GM23338 (cell line): Measurements from ENCODE around the gene SCN11A. TPM values are rescaled to one million over a fixed set of nuclear protein-coding genes. Genes with fewer than 3 reads are reported as not detected.

Experiments
- ATAC-seq: fragments of 200-7000 bp; cut with Tn5 transposase; 3 replicates; pipeline ENCODE4 v1.9.1; 2020
- DNase-seq: peaks from one replicate; pipeline ENCODE4 v3.0.0-alpha.2; 2015; ENCODE audit warnings: low spot score
- H2AFZ ChIP-seq: fragments of 200-600 bp; sonication (generic); 2 replicates; pipeline ENCODE4 v1.8.0; 2016; ENCODE audit warnings: antibody characterized with exemption, mild to moderate bottlenecking, moderate library complexity
- H3F3A ChIP-seq: fragments of 200-600 bp; sonication (generic); replicated peaks from 2 replicates; pipeline ENCODE4 v1.8.0; 2017; ENCODE audit warnings: antibody characterized with exemption, mixed run types, low read depth
- H3K27ac ChIP-seq: fragments of 200-600 bp; sonication (generic); 2 replicates; pipeline ENCODE4 v1.6.1; 2016; ENCODE audit warnings: low read depth
- H3K27me3 ChIP-seq: fragments of 200-600 bp; sonication (generic); 2 replicates; pipeline ENCODE4 v1.8.0; 2016; ENCODE audit warnings: mild to moderate bottlenecking, mixed run types, moderate library complexity; ENCODE audit not compliant: insufficient read depth
- H3K36me3 ChIP-seq: fragments of 200-600 bp; sonication (generic); 2 replicates; pipeline ENCODE4 v1.8.0; 2016; ENCODE audit warnings: mild to moderate bottlenecking; ENCODE audit not compliant: insufficient read depth
- H3K4me1 ChIP-seq: fragments of 200-600 bp; sonication (generic); 2 replicates; pipeline ENCODE4 v1.8.0; 2016; ENCODE audit warnings: mild to moderate bottlenecking, moderate library complexity; ENCODE audit not compliant: insufficient read depth
- H3K4me2 ChIP-seq: fragments of 200-600 bp; sonication (generic); 2 replicates; pipeline ENCODE4 v1.7.1; 2017; ENCODE audit warnings: mixed run types
- H3K4me3 ChIP-seq: fragments of 200-600 bp; sonication (generic); 2 replicates; pipeline ENCODE4 v1.6.1; 2016; ENCODE audit warnings: mixed run types
- H3K79me2 ChIP-seq: fragments of 200-600 bp; sonication (generic); replicated peaks from 2 replicates; pipeline ENCODE4 v1.8.0; 2017; ENCODE audit warnings: mild to moderate bottlenecking; ENCODE audit not compliant: insufficient read depth
- H3K9me2 ChIP-seq: fragments of 200-600 bp; sonication (generic); 2 replicates; pipeline ENCODE4 v1.8.0; 2017; ENCODE audit not compliant: insufficient read depth
- H4K20me1 ChIP-seq: fragments of 200-600 bp; sonication (generic); replicated peaks from 2 replicates; pipeline ENCODE4 v1.8.0; 2017; ENCODE audit warnings: mild to moderate bottlenecking; ENCODE audit not compliant: insufficient read depth
- H3K27ac Mint-ChIP-seq: 2 replicates; pipeline ENCODE4 v1.8.0; 2020; ENCODE audit warnings: inconsistent platforms, mild to moderate bottlenecking, moderate library complexity, mixed read lengths
- H3K27me3 Mint-ChIP-seq: 3 replicates; pipeline ENCODE4 v1.8.0; 2022; ENCODE audit warnings: low read depth, mild to moderate bottlenecking, moderate library complexity, mixed read lengths, inconsistent platforms; ENCODE audit not compliant: insufficient read depth, poor library complexity
- H3K36me3 Mint-ChIP-seq: 3 replicates; pipeline ENCODE4 v1.8.0; 2021; ENCODE audit warnings: low read depth, mild to moderate bottlenecking, inconsistent platforms, moderate library complexity, mixed read lengths
- H3K4me1 Mint-ChIP-seq: 3 replicates; pipeline ENCODE4 v1.8.0; 2020; ENCODE audit warnings: mild to moderate bottlenecking, inconsistent platforms, mixed read lengths
- H3K4me3 Mint-ChIP-seq: 3 replicates; pipeline ENCODE4 v1.8.0; 2021; ENCODE audit warnings: moderate library complexity, mild to moderate bottlenecking, inconsistent platforms, mixed read lengths
- H3K9me3 Mint-ChIP-seq: 3 replicates; pipeline ENCODE4 v1.8.0; 2020; ENCODE audit warnings: moderate library complexity, mild to moderate bottlenecking, inconsistent platforms, mixed read lengths
- CREB1 ChIP-seq: fragments of 250-450 bp; sonication (Bioruptor Pico); IDR thresholded peaks from 2 replicates; pipeline ENCODE4 v1.5.0; 2020; ENCODE audit warnings: low read depth, mild to moderate bottlenecking, moderate library complexity
- CTCF ChIP-seq, 2 experiments: fragments of 200-600 bp in 1 of 2; sonication (generic) in 1 of 2; conservative IDR thresholded peaks; 2 replicates each; pipeline versions ENCODE4 v1.5.1 to v1.6.1; 2016 to 2017; ENCODE audit warnings: antibody characterized with exemption in 2 of 2, low read depth in 2 of 2, mild to moderate bottlenecking in 2 of 2, moderate library complexity in 1 of 2
- EZH2 ChIP-seq: fragments of 200-600 bp; sonication (generic); IDR thresholded peaks from one replicate; pipeline ENCODE4 v1.8.0; 2017; ENCODE audit warnings: antibody characterized with exemption, mild to moderate bottlenecking, low read depth; ENCODE audit not compliant: unreplicated experiment
- JUNB ChIP-seq: IDR thresholded peaks from one replicate; pipeline ENCODE4 v1.6.1; 2016; ENCODE audit warnings: antibody characterized with exemption; ENCODE audit not compliant: unreplicated experiment
- NANOG ChIP-seq: IDR thresholded peaks from 2 replicates; pipeline ENCODE4 v1.6.1; 2016; ENCODE audit warnings: antibody characterized with exemption, borderline replicate concordance
- POLR2AphosphoS5 ChIP-seq: IDR thresholded peaks from 2 replicates; pipeline ENCODE4 v1.6.1; 2016; ENCODE audit warnings: antibody characterized with exemption, low read depth
- STAT1 ChIP-seq: IDR thresholded peaks from one replicate; pipeline ENCODE4 v1.6.1; 2016; ENCODE audit warnings: antibody characterized with exemption; ENCODE audit not compliant: unreplicated experiment
- ZNF331 ChIP-seq: fragments of 250-450 bp; sonication (Bioruptor Pico); IDR thresholded peaks from 2 replicates; pipeline ENCODE4 v1.5.0; 2020; ENCODE audit warnings: low read depth, mild to moderate bottlenecking, moderate library complexity
- polyA plus RNA-seq: library from polyadenylated mRNA; unstranded; fragments of >200 nt; fragmentation: Nextera tagmentation; extraction: Ambion mirVana; gene quantifications from 2 replicates; pipeline ENCODE4 v1.2.1, GENCODE V29; 2016
- total RNA-seq: library from RNA; depleted of rRNA; stranded (reverse); fragments of >200 nt; shearing (Covaris generic); gene quantifications from 2 replicates; pipeline ENCODE4 v1.2.3, GENCODE V29; 2014
- TF ChIP-seq, protein P1 (sequence below): fragments of 250-450 bp; sonication (Bioruptor Pico); IDR thresholded peaks from 2 replicates; pipeline ENCODE4 v1.5.0; 2020; ENCODE audit warnings: mild to moderate bottlenecking, moderate library complexity

The SCN11A gene
- total and polyA plus RNA-seq, 2 experiments from 2014 or later = 0.05 to 0.14 TPM

DNA sequence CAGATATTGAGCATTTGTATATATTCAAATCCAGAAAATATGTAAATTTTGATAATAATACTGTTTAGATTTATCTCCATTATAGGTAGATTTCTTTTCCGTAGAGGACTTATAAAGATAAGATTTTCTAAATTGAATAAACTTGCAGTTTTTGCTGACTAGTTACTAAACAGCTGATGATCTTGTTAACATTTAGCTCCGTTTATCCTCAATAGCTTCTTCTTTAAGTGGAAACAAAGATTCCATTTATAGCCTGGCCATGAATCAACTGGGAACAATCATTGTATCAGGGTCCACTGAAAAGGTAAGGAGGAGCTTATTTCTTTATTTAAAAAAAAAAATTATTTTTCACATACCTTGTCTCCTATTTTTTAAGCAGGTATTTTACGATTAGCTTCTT is 16.8 kb upstream of the SCN11A start (continued):
- TF ChIP-seq, protein P1, sequence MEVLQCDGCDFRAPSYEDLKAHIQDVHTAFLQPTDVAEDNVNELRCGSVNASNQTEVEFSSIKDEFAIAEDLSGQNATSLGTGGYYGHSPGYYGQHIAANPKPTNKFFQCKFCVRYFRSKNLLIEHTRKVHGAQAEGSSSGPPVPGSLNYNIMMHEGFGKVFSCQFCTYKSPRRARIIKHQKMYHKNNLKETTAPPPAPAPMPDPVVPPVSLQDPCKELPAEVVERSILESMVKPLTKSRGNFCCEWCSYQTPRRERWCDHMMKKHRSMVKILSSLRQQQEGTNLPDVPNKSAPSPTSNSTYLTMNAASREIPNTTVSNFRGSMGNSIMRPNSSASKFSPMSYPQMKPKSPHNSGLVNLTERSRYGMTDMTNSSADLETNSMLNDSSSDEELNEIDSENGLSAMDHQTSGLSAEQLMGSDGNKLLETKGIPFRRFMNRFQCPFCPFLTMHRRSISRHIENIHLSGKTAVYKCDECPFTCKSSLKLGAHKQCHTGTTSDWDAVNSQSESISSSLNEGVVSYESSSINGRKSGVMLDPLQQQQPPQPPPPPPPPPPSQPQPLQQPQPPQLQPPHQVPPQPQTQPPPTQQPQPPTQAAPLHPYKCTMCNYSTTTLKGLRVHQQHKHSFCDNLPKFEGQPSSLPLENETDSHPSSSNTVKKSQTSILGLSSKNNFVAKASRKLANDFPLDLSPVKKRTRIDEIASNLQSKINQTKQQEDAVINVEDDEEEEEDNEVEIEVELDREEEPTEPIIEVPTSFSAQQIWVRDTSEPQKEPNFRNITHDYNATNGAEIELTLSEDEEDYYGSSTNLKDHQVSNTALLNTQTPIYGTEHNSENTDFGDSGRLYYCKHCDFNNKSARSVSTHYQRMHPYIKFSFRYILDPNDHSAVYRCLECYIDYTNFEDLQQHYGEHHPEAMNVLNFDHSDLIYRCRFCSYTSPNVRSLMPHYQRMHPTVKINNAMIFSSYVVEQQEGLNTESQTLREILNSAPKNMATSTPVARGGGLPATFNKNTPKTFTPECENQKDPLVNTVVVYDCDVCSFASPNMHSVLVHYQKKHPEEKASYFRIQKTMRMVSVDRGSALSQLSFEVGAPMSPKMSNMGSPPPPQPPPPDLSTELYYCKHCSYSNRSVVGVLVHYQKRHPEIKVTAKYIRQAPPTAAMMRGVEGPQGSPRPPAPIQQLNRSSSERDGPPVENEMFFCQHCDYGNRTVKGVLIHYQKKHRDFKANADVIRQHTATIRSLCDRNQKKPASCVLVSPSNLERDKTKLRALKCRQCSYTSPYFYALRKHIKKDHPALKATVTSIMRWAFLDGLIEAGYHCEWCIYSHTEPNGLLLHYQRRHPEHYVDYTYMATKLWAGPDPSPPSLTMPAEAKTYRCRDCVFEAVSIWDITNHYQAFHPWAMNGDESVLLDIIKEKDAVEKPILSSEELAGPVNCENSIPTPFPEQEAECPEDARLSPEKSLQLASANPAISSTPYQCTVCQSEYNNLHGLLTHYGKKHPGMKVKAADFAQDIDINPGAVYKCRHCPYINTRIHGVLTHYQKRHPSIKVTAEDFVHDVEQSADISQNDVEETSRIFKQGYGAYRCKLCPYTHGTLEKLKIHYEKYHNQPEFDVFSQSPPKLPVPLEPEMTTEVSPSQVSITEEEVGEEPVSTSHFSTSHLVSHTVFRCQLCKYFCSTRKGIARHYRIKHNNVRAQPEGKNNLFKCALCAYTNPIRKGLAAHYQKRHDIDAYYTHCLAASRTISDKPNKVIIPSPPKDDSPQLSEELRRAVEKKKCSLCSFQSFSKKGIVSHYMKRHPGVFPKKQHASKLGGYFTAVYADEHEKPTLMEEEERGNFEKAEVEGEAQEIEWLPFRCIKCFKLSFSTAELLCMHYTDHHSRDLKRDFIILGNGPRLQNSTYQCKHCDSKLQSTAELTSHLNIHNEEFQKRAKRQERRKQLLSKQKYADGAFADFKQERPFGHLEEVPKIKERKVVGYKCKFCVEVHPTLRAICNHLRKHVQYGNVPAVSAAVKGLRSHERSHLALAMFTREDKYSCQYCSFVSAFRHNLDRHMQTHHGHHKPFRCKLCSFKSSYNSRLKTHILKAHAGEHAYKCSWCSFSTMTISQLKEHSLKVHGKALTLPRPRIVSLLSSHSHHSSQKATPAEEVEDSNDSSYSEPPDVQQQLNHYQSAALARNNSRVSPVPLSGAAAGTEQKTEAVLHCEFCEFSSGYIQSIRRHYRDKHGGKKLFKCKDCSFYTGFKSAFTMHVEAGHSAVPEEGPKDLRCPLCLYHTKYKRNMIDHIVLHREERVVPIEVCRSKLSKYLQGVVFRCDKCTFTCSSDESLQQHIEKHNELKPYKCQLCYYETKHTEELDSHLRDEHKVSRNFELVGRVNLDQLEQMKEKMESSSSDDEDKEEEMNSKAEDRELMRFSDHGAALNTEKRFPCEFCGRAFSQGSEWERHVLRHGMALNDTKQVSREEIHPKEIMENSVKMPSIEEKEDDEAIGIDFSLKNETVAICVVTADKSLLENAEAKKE (CRISPR knock-in tag) = no peak

GRCh38 chr3:39067286-39067685 is 15.5 kb upstream of the SCN11A start:
- Histone ChIP-seq H3K4me3 (no peak overlapping the region), H4K20me1 (peaks cover 11% of the 10 kb centered on the region; the same call in 1 of the 2 replicates), H3K36me3 (peaks cover 12% of the 10 kb centered on the region; the same call in 1 of the 2 replicates), H3K4me2 (no peak overlapping the region), H3K79me2 (peaks cover 31% of the 10 kb centered on the region), H3K27me3 (no peaks in the 10 kb centered on the region), H2AFZ (no peak overlapping the region), H3K9me2 (no peaks in the 10 kb centered on the region), H3K4me1 (no peaks in the 10 kb centered on the region), H3F3A (no peaks in the 10 kb centered on the region), H3K27ac (no peak overlapping the region)
- Mint-ChIP-seq H3K27me3 (peaks cover 2% of the 10 kb centered on the region), H3K27ac (no peak overlapping the region), H3K4me1 (no peaks in the 10 kb centered on the region; the same call in 2 of the 3 replicates), H3K4me3 (no peak overlapping the region), H3K9me3 (no peaks in the 10 kb centered on the region), H3K36me3 (peaks cover 16% of the 10 kb centered on the region)
- ATAC-seq = no peak
- DNase-seq = no peak
- TF ChIP-seq, protein P1 (CRISPR knock-in tag) = no peak
- TF ChIP-seq ZNF331 (no peak), JUNB (no peak), POLR2AphosphoS5 (no peak), NANOG (no peak), CTCF (conservative IDR thresholded peaks at IDR 0.05; ENCODE audit: low read depth in 2 of 2) (no peak), CREB1 (CRISPR knock-in tag) (no peak), STAT1 (no peak), EZH2 (no peak)
